Measurements from ENCODE around the gene ASTN2. TPM values are rescaled to one million over a fixed set of nuclear protein-coding genes. Genes with fewer than 3 reads are reported as not detected.

ASTN2 gene
- polyA plus RNA-seq, 1 experiment = 12.8 TPM

GRCh38 chr9:117017414-117017985 lies 397.4 kb downstream of the ASTN2 start:
- no peak for DNase-seq (ENCODE audit: low read depth)
- no peak for TF ChIP-seq CTCF (IDR thresholded peaks at IDR 0.05; ENCODE audit: insufficient read depth, low read depth, low read length)
- no peaks in the 10 kb centered on the region for H3K36me3 ChIP-seq (ENCODE audit: control insufficient read depth, insufficient read depth, low read length)
- POLR2A ChIA-PET = no interaction called here
- no peak overlapping the region for H3K4me3 ChIP-seq (ENCODE audit: low read depth, low read length)
- H3K27me3 ChIP-seq (ENCODE audit: control insufficient read depth, insufficient read depth, low read length) = no peaks in the 10 kb centered on the region
- CTCF ChIA-PET = no interaction called here

- POLR2A ChIA-PET = no interaction called here
- no peak for TF ChIP-seq CTCF (IDR thresholded peaks at IDR 0.05; ENCODE audit: insufficient read depth, low read depth, low read length)
- Histone ChIP-seq H3K36me3 (ENCODE audit: control insufficient read depth, insufficient read depth, low read length) (no peaks in the 10 kb centered on the region), H3K4me3 (ENCODE audit: low read depth, low read length) (no peak overlapping the region), H3K27me3 (ENCODE audit: control insufficient read depth, insufficient read depth, low read length) (no peaks in the 10 kb centered on the region)
- no peak for DNase-seq (ENCODE audit: low read depth)
- CTCF ChIA-PET = interaction anchor here (1.6 kb wide), 1 partner anchor 10 kb away, joined by 3 read pairs; no protein-coding TSS in a partner anchor
Observed at GRCh38 chr9:117014061-117014460, 400.8 kb downstream of the ASTN2 start.

GRCh38 chr9:117013440-117013995 lies 401.3 kb downstream of the ASTN2 start:
- Histone ChIP-seq H3K4me3 (ENCODE audit: low read depth, low read length) (no peak overlapping the region), H3K36me3 (ENCODE audit: control insufficient read depth, insufficient read depth, low read length) (no peaks in the 10 kb centered on the region), H3K27me3 (ENCODE audit: control insufficient read depth, insufficient read depth, low read length) (no peaks in the 10 kb centered on the region)
- ChIA-PET POLR2A (no interaction called here), CTCF (interaction anchor here (0.8 to 1.6 kb wide), 2 partner anchors 10 to 11 kb away, joined by 3 read pairs; no protein-coding TSS in a partner anchor)
- no peak for DNase-seq (ENCODE audit: low read depth)
- no peak for TF ChIP-seq CTCF (IDR thresholded peaks at IDR 0.05; ENCODE audit: insufficient read depth, low read depth, low read length)

GRCh38 chr9:117010061-117010460 lies 404.8 kb downstream of the ASTN2 start:
- no peaks in the 10 kb centered on the region for H3K36me3 ChIP-seq (ENCODE audit: control insufficient read depth, insufficient read depth, low read length)
- CTCF ChIA-PET = no interaction called here
- no peaks in the 10 kb centered on the region for H3K27me3 ChIP-seq (ENCODE audit: control insufficient read depth, insufficient read depth, low read length)
- no peak overlapping the region for H3K4me3 ChIP-seq (ENCODE audit: low read depth, low read length)
- no peak for TF ChIP-seq CTCF (IDR thresholded peaks at IDR 0.05; ENCODE audit: insufficient read depth, low read depth, low read length)
- DNase-seq (ENCODE audit: low read depth) = no peak
- POLR2A ChIA-PET = no interaction called here

- no peaks in the 10 kb centered on the region for H3K27me3 ChIP-seq (ENCODE audit: control insufficient read depth, insufficient read depth, low read length)
- no peak for TF ChIP-seq CTCF (IDR thresholded peaks at IDR 0.05; ENCODE audit: insufficient read depth, low read depth, low read length)
- POLR2A ChIA-PET = no interaction called here
- H3K4me3 ChIP-seq (ENCODE audit: low read depth, low read length) = no peak overlapping the region
- DNase-seq (ENCODE audit: low read depth) = no peak
- no peaks in the 10 kb centered on the region for H3K36me3 ChIP-seq (ENCODE audit: control insufficient read depth, insufficient read depth, low read length)
- CTCF ChIA-PET = no interaction called here
Observed at GRCh38 chr9:117008876-117009275, 406.0 kb downstream of the ASTN2 start.
